GM19467 (cell line): ENCODE measurements around the gene SAMD9L.
A peak's percentile ranks its signal among the peaks of the same experiment; 100 is the strongest.

Experiments used
- ATAC-seq: cut with Tn5 transposase; IDR thresholded peaks from one replicate; pipeline ENCODE4 v1.9.1; 2021; ENCODE audit warnings: mild to moderate bottlenecking, moderate library complexity; ENCODE audit not compliant: unreplicated experiment

Gene SAMD9L

DNA sequence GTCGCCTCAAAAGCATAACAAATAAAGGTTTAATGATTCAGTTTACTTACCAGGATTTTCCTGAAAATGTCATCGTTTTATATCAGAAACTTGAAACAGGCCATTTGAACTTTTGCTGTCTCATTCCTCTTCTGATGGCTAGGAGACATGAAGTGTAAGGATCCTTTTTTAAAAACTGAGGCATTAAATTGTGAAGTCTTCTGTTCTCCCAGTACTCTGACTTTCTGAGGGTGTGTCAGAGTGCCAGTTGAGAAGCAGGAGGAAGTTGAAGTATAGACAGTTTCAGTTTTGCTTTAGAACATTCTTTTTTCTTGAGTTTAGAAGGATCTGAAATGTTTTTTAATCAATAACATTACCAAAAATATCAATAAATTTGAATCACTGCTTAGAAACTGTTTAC, at the start of gene SAMD9L:
Gene SAMD9L, minus strand, starts transcription at position 242 of the 400 bp plus-strand sequence. CDS start 12,414 bp downstream, outside the sequence.
- peak; percentile 55 for ATAC-seq

DNA sequence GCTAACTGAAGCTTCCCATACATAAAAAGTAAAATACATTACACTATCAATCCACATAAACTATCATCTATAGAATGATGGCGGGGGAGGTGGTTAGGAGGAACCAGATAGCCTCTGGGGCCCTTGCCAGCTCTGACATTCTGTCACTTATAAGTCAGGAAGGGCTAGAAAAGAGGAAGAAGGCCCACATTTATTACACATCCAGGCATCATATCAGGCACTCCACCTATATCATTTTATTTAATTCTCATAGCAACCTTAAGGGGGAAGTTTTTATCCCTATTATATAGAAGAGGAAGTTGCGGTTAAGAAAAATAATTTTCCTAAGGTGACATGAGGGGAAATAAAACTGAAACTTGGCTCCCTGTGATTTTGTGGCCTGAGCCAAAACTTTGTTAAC, 48.2 kb upstream of the SAMD9L start:
- no peak for ATAC-seq

DNA sequence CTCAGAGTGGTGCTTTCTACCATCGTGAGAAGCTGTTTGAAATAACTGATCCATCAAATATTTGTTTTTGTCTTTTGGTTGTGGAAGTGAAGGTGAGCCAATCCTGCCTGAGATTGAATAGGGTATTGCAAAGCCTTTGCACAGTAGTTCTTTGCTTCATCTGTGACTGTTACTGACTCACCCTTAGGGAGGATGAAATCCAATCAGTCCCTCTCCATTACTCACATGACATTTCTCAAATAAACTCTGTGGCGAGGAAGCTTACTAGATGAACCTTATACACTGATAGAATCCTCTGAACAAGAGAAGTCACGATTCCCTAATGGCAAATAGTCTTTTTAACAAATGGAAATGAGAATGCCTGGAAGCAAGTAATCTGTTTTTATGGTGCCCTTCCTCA, 46.2 kb upstream of the SAMD9L start:
- no peak for ATAC-seq

DNA sequence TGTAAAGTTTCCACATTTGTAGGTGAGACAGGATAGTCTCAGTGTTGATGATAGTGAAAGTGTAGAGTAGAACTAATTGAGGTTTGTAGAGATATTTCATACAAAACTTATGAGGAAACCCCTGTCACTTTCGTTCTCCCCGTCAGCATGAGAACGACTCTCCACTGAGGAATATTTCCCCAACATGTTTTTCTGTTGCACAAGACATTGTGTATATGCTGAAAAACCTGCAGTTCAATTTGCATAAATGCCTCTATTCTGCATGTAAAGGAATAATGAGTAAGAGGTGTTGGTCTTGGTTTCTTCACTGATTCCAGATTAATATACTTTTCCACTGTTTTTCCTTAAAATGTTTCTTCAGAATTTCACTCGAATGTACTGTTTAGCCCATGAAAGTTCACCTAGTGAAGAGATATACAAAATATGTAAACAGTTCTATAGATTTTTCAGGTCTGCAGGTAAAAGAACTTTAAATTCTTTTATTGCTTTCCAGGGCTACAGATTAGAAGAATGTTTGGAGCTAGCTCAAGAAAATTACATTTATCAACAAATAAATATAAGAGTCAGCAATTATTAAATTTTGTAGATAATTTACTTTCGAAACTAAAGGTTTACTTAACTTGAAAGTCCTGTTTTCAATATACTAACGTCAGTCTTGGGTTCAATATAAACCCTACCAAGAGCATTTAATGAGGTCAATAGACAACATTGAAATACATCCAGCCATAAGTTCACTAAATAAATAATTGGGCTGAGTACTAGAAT, 40.9 kb upstream of the SAMD9L start:
- no peak for ATAC-seq

DNA sequence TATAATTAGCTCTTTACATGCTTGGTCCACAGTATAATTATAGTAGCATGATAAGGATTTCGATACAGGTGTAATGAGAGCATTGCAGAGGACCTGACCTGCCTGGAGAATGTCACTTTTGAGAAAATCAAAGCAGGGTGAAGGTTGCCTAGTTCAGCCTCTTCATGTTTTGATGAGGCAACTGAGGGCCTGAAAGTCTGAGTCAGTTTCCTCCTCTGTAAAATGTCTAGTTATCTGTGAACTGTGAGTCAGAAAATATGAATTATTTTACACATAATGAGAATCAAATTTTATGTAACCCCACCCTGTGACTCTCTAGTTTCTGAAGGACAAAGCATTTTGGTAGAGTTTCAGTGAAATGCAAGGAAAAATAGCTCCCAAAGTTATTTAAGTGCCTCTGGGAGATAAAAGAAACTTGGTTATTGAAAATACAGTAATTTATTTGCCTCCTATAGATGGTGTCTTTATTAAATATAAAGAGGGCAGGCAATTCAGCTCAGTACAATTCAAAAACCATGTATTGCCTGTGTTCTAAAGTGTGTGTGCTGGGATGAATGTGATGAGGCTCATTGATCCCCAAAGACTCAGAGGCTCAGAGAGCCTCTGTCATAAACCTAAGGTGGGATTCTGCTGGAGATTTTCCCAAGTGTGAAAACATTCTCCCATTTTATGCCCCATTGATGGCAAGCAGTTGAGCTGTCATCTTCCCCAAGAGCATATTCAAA, 37.3 kb upstream of the SAMD9L start:
- no peak for ATAC-seq

DNA sequence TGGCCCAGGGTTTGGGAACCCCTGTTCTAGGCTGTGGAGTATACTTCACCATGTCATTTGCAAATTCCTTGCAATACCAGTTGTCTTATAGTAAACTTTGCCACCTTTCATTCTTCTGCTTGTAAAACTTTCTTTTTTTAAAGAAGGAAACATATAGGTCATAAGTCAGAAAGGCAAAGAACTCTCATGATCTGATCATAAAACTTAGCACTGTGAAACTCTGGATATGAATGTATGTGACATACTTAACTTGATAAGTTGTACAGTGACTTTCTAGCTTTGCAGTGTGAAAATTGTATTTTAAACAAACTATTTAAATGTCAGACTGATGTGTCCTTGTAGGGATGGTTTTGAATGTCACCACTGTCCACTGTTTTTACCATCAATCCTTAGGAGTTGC, 31.0 kb upstream of the SAMD9L start:
- ATAC-seq: no peak

DNA sequence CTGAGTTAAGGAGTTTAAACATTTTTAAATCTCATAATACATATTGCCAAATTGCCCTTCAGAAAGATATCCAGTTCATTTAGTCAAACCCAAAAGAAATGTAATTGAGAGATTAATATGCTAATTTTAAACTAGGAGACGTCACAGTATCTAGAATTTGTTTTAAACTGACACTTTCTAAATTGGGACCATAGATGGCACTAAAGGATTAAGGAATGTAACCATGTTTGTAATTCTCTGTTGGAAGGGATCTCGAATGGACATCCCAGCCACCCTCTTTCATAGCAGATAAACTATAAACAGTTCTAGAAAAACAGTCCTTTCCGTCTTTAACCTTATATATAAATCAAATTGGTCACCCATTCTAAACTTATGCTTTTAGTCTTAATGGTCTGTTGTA, 30.0 kb upstream of the SAMD9L start:
- ATAC-seq: no peak

DNA sequence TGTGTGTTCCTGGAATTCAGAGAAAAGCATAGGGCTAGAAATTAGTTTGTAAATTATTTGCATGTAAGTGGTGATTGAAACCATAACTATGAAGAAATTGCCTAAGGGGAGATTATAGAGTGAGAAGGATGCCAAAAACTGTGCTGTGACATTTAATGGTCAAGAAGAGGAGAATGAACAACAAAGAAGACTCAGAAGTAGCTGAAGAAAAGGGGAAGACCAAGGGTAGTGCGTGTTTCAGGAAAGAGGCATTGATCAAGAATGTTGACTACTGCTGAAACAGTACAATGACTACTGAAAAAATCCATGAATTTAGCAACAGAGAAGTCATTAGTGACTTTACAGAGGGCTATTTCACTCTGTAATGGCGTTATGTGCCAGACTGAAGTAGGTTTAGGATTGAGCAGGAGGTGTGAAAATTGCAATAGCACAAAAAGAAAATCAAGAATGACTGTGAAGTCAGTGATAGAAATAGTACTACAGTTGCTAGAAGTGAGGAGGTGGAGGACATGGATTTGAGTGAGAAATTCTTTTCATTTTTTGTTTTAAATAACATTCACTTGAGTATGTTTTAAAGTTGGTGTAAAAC, 28.9 kb upstream of the SAMD9L start:
- ATAC-seq: no peak

DNA sequence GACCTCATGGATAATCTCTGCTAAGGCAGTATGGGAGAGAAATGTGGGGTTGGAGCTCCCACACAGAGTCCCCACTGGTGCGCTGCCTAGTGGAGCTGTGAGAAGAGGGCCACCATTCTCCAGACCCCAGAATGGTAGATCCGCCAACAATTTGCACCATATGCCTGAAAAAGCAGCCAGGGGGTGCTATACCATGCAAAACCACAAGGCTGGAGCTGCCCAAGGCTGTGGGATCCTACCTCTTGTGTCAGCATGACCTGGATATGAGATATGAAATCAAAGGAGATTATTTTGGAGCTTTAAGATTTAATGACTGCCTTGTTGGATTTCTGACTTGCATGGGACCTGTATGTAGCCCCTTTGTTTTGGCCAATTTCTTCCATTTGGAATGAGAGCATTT, 27.0 kb upstream of the SAMD9L start:
- ATAC-seq: no peak

DNA sequence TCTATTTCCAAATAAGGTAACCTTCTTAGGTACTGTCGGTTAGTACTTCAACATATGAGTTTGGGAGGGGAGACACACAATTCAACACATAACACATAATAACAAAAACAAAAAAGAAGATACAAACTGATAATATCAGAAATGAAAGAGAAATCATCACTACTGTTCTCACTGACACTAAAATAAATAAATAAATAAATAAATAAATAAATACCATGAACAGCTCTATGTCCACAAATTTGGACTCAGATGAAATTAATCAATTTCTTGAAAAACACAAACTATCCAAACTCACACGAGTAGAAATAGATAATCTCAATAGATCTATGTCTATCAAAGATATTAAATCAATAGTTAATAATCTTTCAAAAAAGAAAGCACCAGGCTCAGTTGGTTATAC, 24.5 kb upstream of the SAMD9L start:
- ATAC-seq: no peak

DNA sequence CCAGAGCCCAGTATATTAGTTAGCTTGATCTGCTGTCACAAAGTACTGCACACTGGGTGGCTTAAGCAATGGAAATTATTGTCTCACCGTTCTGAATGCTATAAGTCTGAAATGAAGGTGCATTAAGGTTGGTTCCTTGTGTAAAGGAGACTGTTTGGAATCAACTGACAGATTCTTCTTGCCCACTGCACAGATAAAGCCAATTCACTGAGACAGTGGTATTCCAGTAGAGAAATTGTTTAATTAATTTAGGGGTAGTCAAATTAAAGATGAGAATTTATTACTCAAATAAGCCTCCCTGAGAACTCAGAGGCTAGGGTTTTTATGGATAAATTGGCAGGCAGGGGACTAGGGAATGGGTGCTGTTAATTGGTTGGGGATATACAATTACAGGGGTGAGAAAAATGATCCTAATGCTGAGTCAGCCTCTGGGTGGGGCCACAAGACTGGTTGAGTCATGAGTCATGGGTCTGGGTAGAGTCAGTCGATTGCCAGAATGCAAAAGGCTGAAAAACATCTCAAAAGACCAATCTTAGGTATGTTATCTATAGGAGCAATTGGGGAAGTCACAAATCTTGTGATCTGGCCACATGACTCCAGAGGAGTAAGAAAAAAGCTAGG, 23.5 kb upstream of the SAMD9L start:
- no peak for ATAC-seq

DNA sequence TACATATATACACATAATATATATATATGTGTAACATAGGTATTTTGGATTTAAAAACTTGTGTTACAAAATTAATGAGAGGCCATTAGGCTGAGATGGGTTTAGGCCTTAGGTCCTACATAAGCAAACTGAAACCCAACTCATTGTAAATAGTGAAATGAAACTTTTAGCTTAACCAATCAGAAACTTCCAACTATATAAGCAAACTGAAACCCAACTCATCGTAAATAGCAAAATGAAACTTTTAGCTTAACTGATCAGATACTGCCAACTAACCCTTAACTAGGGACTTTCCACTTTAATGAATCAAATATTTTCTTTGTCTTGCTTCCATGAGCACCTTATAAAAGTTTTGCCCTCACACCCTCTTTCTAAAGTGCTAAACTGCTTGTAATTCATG, 17.3 kb upstream of the SAMD9L start:
- peak; percentile 99 for ATAC-seq

DNA sequence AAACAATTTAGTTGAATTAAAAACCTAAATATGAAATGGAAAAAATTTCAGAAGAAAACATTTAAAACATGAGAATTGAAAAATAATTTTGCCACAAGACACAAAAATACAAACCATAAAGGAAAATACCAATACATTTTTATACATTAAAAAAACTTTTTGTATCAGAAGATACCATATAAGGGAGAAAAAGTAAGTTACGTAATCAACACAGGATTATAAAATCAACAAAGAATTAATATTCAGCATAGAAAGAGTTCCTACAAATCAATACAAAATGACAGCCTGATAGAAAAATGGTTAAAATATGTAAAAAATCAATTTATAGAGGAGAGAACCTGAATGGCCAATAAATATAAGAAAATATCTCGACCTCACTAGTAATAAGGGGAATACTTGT, 16.6 kb upstream of the SAMD9L start:
- no peak for ATAC-seq

DNA sequence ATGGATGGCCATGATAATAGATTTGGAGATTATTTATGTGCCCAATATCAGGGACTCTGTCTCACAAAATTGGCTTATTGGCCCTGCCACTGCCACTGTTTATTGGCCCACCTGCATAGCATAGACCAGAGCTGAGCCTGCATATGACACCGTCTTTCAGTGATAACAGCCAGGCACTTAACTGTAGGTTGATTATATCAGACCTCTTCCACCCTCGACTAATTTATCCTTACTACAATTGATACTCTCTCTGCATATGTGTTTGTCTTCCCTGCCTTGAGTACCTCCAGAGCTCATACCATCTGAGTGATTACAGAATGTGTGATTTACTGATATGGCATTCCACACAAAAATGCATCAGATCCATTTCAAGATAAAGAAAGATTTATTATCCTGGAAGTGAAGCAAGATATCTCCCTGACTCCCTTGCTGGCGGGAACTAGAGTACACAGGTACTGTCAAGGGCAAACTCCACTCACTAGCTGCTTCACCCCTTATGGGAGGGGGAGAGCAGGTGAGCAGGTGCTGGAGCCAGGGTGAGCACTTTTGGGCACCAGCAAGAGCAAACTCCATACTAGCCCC, 13.1 kb upstream of the SAMD9L start:
- no peak for ATAC-seq

DNA sequence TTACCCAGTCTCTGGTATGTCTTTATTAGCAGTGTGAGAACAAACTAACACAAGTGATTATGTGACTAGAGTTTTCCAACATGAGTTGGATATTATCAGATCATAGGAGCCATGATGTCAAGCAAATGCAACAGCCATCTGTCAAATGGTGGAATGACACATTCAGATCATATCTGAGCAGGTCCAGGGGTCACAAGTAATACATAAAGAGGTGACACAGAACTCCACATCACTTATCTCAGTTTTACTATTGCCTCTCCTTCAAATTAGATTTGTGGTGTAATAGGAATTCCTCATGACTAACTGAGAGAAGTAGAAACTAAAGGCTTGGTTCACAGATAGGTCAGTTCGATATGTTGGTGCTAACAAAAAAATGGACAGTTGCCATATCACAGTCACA, 12.2 kb upstream of the SAMD9L start:
- no peak for ATAC-seq

DNA sequence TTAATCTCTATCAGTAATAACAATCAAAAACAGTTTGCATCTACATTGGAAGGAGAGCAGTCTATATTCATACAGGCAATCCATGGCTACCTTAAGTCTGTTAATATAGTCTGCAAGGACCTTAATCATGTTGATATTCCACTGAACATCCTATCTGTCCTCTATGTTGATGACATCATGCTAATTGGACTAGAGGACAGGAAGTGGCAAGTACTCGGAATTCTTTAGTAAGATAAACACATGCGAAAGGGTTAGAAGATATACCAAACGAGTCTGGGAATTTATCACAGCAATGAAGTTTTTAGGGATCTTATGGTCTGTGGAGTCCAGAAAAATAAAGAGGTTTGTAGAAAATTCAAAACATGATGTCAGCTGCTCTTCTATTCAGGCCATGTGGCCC, 11.3 kb upstream of the SAMD9L start:
- ATAC-seq: no peak

DNA sequence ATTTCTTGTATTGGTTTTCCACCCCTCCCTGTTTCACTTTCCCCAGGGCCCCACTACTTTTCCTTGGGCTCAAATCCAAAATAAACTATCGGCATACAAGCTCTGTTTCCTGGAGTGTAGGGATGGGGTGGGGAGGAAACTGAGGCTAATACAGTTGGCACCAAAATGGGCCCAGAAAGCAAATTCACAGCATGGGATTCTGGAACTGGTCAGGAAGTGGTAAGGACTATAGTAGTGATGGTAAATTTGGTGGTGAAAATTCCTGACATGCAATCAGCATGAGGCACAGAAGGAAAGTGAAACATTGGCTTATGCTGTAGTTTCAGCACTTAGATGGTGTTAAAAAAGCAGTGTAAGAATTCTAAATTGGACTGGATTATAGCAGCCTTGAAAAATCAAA, 8.7 kb upstream of the SAMD9L start:
- no peak for ATAC-seq

DNA sequence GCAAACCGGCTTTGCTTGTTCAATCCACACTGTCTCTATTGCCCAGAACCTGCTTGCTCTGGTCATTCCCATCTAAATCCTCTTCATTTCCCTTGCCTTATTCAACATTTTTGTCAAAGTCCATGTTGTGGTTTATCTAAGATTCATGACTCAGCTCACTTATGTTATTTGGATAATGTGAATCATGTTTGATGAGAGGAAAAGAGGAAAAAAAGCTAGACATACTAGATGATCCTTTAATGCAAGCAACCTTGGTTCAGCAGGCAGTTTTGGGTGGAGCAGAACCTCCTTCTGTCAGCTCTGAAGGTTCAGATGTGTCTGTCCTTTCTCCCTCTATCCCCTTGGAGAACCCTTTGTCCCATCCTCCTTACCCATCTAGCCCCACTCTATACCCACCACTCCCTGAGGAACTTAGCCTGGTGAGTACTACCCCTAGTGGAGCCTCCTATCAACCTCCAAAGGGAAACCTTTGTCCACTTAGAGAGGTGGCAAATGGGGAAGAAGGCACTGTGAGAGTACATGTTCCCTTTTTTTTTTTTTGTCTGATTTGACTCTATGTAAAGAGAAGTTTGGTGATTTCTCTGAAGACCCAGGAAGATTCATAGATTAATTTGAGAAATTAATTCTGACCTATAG, 2.1 kb upstream of the SAMD9L start:
- ATAC-seq: no peak

DNA sequence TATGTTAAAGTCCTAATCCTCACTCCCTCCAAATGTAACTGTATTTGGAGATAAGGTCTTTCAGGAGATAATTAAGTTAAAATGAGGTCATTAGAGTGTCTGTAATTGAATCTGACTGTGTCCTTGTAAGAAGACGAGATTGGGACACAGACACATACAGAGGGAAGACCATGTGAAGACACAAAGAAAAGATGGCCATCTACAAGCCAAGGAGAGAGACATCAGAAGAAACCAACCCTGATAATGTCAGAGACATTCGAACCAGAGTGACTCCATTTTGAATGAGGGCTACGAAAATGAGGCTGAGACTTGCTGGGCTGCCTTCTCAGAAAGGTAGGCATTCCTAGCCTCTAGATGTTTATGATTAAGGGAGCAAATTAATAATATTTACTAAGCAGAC, 542 bp upstream of the SAMD9L start:
- ATAC-seq: no peak

DNA sequence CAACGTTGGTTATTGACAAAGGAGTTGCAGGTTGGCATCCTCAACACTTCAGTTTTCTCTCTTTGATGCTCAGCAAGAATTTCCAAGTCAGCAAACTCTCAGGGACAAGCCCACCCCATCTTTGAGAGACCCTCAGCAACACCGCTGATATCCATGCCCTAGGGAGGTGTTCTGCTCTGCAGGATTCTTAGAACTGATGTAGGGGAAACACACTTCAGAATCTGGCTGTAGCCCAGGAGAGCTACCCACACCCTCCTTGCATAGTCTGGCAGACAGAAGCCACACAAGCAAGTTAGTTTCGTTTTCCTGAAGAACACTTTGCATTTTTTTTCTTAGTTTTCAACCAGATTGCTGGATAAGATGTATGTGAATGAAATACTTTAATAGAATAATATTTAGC, 822 bp downstream of the SAMD9L start:
- ATAC-seq: peak; percentile 81
